RWPE2 (cell line): ENCODE results near the gene PPDPF.
A peak's percentile ranks its signal among the peaks of the same experiment; 100 is the strongest.

ENCODE experiments used
- ATAC-seq: fragments of 200-7000 bp; cut with Tn5 transposase; 3 replicates; pipeline ENCODE4 v1.9.1; 2021; ENCODE audit warnings: low read depth
- DNase-seq: peaks from one replicate; pipeline ENCODE4 v3.0.0-alpha.2; 2020; ENCODE audit warnings: low spot score
- H3K27ac ChIP-seq: fragments of 450-650 bp; 2 replicates; pipeline ENCODE4 v1.5.1; 2017; ENCODE audit warnings: mild to moderate bottlenecking; ENCODE audit not compliant: poor library complexity, severe bottlenecking
- H3K27me3 ChIP-seq: fragments of 250-450 bp; sonication (Bioruptor Pico); 2 replicates; pipeline ENCODE4 v1.5.1; 2021; ENCODE audit warnings: mild to moderate bottlenecking, moderate library complexity; ENCODE audit not compliant: insufficient read depth, poor library complexity, severe bottlenecking
- H3K36me3 ChIP-seq: fragments of 250-450 bp; sonication (Bioruptor Pico); 2 replicates; pipeline ENCODE4 v1.5.1; 2020; ENCODE audit warnings: low read depth, mild to moderate bottlenecking, moderate library complexity
- H3K4me1 ChIP-seq: fragments of 250-450 bp; sonication (Bioruptor Pico); 2 replicates; pipeline ENCODE4 v1.5.1; 2021; ENCODE audit warnings: mild to moderate bottlenecking, moderate library complexity; ENCODE audit not compliant: insufficient read depth, poor library complexity, severe bottlenecking
- H3K4me3 ChIP-seq: fragments of 250-450 bp; sonication (Bioruptor Pico); 2 replicates; pipeline ENCODE4 v1.5.1; 2021; ENCODE audit warnings: mild to moderate bottlenecking, moderate library complexity; ENCODE audit not compliant: severe bottlenecking
- H3K9me3 ChIP-seq: fragments of 250-450 bp; sonication (Bioruptor Pico); 2 replicates; pipeline ENCODE4 v1.5.1; 2021; ENCODE audit warnings: mild to moderate bottlenecking, moderate library complexity; ENCODE audit not compliant: severe bottlenecking
- CTCF ChIP-seq: fragments of 450-650 bp; IDR thresholded peaks from one replicate; pipeline ENCODE4 v1.5.1; 2017; ENCODE audit warnings: mild to moderate bottlenecking, moderate library complexity; ENCODE audit not compliant: poor library complexity, severe bottlenecking

PPDPF gene

DNA sequence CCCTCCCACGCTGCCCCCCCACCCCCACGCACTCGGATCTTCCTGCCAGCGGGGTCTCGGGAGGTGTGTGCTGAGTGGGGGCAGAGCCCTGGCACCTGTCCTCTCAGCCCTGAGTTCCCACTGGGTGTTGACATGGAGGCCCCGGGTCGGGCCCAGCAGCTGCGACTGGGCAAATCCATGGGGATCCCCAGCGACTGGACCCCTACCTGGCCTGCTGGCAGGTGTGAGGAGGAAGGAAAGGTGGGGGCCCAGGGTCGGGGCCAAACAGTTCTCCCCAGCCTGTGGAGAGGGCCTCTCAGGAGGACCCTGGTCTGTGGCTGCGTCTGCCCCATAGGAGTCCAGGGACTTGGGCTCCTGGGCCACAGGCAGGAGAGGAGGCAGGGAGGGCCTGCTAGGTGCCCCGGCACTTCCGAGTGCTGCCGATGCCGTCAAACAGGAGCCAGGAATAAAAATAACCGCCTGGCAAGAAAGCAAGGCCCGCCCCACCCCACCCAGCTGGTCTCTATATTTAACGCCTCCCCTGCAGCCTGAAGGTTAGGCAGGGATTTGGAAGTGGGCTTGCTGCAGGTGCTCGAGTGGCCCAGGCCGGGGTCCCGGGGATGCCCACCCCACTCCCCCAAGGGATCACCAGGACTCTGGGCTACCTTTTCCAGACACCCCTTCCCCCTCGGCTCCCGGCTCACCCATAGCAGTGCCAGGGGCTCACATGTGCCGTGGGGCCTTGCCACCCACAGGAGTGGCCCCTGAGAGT is 20.2 kb upstream of the PPDPF start:
- Histone ChIP-seq H3K4me1 (no peaks in the 10 kb centered on the region), H3K36me3 (no peaks in the 10 kb centered on the region), H3K27me3 (peaks cover 27% of the 10 kb centered on the region), H3K27ac (no peak overlapping the region), H3K9me3 (no peaks in the 10 kb centered on the region), H3K4me3 (no peak overlapping the region)
- ATAC-seq: no peak
- TF ChIP-seq CTCF: no peak
- DNase-seq: peak; percentile 84

GRCh38 chr20:63500902-63501817 is 19.4 kb upstream of the PPDPF start:
- H3K4me1 ChIP-seq: no peaks in the 10 kb centered on the region
- H3K36me3 ChIP-seq: no peaks in the 10 kb centered on the region
- ATAC-seq (no peak), DNase-seq (peak; percentile 85)
- peaks cover 27% of the 10 kb centered on the region for H3K27me3 ChIP-seq
- no peak overlapping the region for H3K27ac ChIP-seq
- no peak overlapping the region for H3K4me3 ChIP-seq
- no peak for TF ChIP-seq CTCF
- H3K9me3 ChIP-seq: no peaks in the 10 kb centered on the region

- no peak for TF ChIP-seq CTCF
- ATAC-seq (peak; percentile 6; the same call in 1 of the 3 replicates), DNase-seq (peak; percentile 89)
- Histone ChIP-seq H3K9me3 (no peaks in the 10 kb centered on the region), H3K36me3 (no peaks in the 10 kb centered on the region), H3K27me3 (peaks cover 27% of the 10 kb centered on the region), H3K27ac (no peak overlapping the region), H3K4me1 (no peaks in the 10 kb centered on the region), H3K4me3 (no peak overlapping the region)
Observed at GRCh38 chr20:63501818-63502670, 18.5 kb upstream of the PPDPF start.

GRCh38 chr20:63502671-63503172 is 17.8 kb upstream of the PPDPF start:
- TF ChIP-seq CTCF: no peak
- H3K4me1 ChIP-seq: no peaks in the 10 kb centered on the region
- DNase-seq (peak; percentile 80), ATAC-seq (no peak)
- no peak overlapping the region for H3K4me3 ChIP-seq
- H3K27me3 ChIP-seq: peaks cover 22% of the 10 kb centered on the region
- H3K36me3 ChIP-seq: no peaks in the 10 kb centered on the region
- H3K9me3 ChIP-seq: no peaks in the 10 kb centered on the region
- H3K27ac ChIP-seq: no peak overlapping the region
